T-helper 2 cell treated with Interferon-gamma antibody and Interleukin-4, amounts not matched to agents 100 ng/mL and 5 ng/mL, for 36 hours (primary cell): ENCODE measurements around the gene MAST1. TPM values are rescaled to one million over a fixed set of nuclear protein-coding genes. Genes with fewer than 3 reads are reported as not detected.
"Not testable (repeated sequence)": the region's sequence is repeated elsewhere in the genome, so short reads cannot be mapped to it uniquely, and the experiment has no call there.

Source experiments
- intact Hi-C: fragments of 100-400 bp; cut with micrococcal nuclease; formaldehyde crosslinking; loops from one replicate; pipeline ENCODE4 v1.15.1; 2023
- total RNA-seq: library from RNA; stranded (reverse); gene quantifications from 2 replicates; pipeline ENCODE4 v1.2.3, GENCODE V29; 2022

MAST1 gene
- total RNA-seq, 1 donor from 2014 or later, result 1.0 TPM

GRCh38 chr19:12888006-12888603, 49.8 kb downstream of the MAST1 start:
- intact Hi-C loops, result no loop called here

- intact Hi-C loops, result not testable (repeated sequence)
These were observed 52.0 kb downstream of the MAST1 start for GRCh38 chr19:12890299-12890786.

GRCh38 chr19:12890787-12891552, 52.7 kb downstream of the MAST1 start, which contains the start of gene GCDH:
Gene GCDH, plus strand, starts transcription at chr19:12891160. Its CDS starts 145 bp downstream, at chr19:12891305.
- intact Hi-C loops, result loop anchor here (1.0 kb wide), 2 partner anchors 28 to 47 kb away; partner anchors contain the start of genes CALR and SYCE2

- intact Hi-C loops, result loop anchor here (1.0 kb wide), 2 partner anchors 28 to 47 kb away; partner anchors contain the start of genes CALR and SYCE2
These were observed 53.3 kb downstream of the MAST1 start for GRCh38 chr19:12891553-12892021.

- intact Hi-C loops, result no loop called here
These were observed 55.3 kb downstream of the MAST1 start for GRCh38 chr19:12893582-12893981.

DNA sequence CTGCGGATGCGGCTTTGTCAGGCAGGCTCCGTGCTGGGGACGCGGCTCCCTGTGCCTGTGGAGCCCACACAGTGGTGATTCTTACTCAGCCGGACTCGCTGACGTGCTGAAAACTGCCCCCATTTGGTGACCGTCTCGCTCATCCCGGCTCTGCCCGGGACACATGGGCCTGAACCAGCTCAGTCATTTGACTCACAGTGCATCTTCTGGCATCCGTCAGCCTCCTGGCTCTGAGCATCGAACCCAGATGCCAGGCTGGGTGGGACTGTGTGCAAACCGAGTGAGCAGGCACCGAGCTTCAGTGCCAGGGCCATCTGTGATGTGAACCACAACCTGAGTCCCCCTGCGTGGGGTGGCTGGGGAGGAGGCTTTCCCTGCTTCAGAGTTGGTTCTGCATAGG, 58.1 kb downstream of the MAST1 start:
- intact Hi-C loops, result no loop called here

DNA sequence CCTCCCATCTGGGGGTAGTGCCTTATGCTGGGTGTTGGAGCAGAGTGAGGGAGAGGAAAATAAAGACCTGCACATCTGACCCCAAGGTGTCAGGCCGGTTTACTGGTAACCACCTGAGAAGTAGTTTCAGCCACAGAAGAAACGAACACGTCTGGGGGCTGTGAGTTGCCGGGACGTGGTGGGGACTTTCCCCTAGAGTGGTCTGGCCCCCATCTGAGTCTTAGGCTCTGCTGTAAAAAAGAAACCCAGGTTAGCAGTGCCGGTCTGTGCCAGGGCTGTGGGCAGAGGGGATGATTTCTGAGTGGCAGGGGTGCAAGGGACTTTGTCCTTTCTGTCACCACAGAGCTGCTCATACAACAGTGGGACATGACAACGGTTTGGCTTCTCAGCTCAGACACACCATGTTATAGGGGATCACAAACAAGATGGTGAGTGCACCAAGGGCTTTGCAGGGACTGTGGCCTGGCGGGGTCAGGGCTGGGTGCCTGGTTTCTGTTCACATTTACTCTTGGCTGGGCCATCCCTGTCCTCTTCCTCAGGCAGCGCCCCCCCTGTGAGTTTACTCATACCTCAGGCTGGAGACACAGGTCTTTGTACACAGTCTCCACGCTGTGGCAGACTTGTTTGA, 61.7 kb downstream of the MAST1 start:
- intact Hi-C loops, result no loop called here

DNA sequence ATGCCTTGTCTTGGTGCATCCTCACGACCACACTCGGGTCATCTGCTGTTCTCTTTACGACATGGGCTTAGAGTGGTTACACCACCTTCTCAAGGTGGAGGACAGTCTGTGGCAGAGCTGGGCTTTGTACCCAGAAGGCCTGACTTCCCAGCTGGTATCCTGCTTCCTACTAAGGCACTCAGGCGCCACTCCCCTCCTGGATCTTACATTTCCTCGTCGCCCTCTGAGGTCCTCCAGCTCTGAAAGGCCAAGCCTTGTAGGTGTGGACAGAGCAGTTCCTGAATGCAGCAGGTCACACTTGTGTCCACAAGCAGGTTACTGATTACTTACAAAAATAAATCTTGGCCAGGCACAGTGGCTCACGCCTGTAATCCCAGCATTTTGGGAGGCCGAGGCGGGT, 68.9 kb downstream of the MAST1 start:
- intact Hi-C loops, result no loop called here

- intact Hi-C loops, result no loop called here
These were observed 74.3 kb downstream of the MAST1 start for GRCh38 chr19:12912571-12912970.

GRCh38 chr19:12913011-12913561, 74.8 kb downstream of the MAST1 start:
- intact Hi-C loops, result no loop called here

- intact Hi-C loops, result no loop called here
These were observed 75.8 kb downstream of the MAST1 start for GRCh38 chr19:12913851-12914690.

DNA sequence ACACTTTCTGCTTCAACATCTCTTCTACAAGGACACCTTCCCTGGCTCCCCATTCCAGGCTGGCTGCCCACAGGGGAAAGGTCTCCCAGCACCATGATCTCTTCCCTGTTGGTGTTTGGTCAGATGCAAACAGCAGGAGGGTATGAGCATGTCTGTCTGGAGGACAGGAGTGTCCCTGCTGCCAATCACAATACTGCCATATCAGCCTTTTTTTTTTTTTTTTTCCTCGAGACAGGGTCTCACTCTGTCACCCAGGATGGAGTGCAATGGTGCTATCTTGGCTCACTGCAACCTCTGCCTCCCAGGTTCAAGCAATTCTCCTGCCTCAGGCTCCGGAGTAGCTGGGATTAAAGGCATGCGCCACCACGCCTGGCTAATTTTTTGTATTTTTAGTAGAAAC, 77.5 kb downstream of the MAST1 start:
- intact Hi-C loops, result loop anchor here (5.0 kb wide), 1 partner anchor 34 kb away; the partner anchor contains the start of gene DNASE2

- intact Hi-C loops, result loop anchor here (2.0 to 5.0 kb wide), 2 partner anchors 15 to 36 kb away; partner anchors contain the start of genes DNASE2 and FARSA
These were observed 79.9 kb downstream of the MAST1 start for GRCh38 chr19:12918253-12918652.

- intact Hi-C loops, result no loop called here
These were observed 82.7 kb downstream of the MAST1 start for GRCh38 chr19:12921047-12921446.

DNA sequence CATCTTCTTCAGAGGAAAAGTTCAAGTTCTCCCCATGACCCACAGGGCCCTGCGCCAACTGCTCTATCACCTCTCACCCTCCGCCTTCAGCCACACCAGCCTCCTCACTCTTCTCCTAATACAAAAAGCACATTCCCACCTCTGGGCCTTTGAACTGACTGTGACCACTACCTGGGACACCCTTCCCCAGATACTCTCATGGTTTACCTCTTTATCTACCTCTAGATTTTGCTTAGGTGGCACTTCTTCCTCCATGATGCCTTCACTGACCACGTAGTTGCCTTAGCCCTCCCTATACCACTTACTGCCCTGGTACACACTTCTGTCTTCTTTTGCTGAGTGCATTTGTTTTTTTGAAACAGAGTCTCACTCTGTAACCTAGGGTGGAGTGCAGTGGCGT, 84.6 kb downstream of the MAST1 start:
- intact Hi-C loops, result no loop called here

Other genes starting within 250 kb of the MAST1 start
- gene ZNF490, start 227.7 kb upstream of the MAST1 start, total RNA-seq, result 13.2 TPM in 2 replicates
- 30.6 and 34.4 TPM in 2 replicates for gene ZNF791, start 227.6 kb upstream of the MAST1 start, total RNA-seq
- 120 and 134 TPM in 2 replicates for gene MAN2B1, start 171.8 kb upstream of the MAST1 start, total RNA-seq
- 18.4 and 18.6 TPM in 2 replicates for gene WDR83, start 171.7 kb upstream of the MAST1 start, total RNA-seq
- 94.8 and 101 TPM in 2 replicates for gene DHPS, start 156.6 kb upstream of the MAST1 start, total RNA-seq
- gene GNG14, start 150.5 kb upstream of the MAST1 start, total RNA-seq, result not detected in 2 replicates
- gene FBXW9, start 141.9 kb upstream of the MAST1 start, total RNA-seq, result 6.2 and 6.8 TPM in 2 replicates
- 82.2 and 84.3 TPM in 2 replicates for gene TNPO2, start 114.6 kb upstream of the MAST1 start, total RNA-seq
- gene TRIR, start 103.8 kb upstream of the MAST1 start, total RNA-seq, result 176 and 181 TPM in 2 replicates
- gene GET3, start 101.0 kb upstream of the MAST1 start, total RNA-seq, result 61.5 and 68.5 TPM in 2 replicates
- not detected in 2 replicates for gene BEST2, start 86.7 kb upstream of the MAST1 start, total RNA-seq
- 12.0 and 14.6 TPM in 2 replicates for gene HOOK2, start 63.0 kb upstream of the MAST1 start, total RNA-seq
- 101 and 105 TPM in 2 replicates for gene JUNB, start 47.0 kb upstream of the MAST1 start, total RNA-seq
- gene PRDX2, start 36.7 kb upstream of the MAST1 start, total RNA-seq, result 278 and 282 TPM in 2 replicates
- 26.6 and 29.4 TPM in 2 replicates for gene THSD8, start 36.4 kb upstream of the MAST1 start, total RNA-seq
- gene RNASEH2A, start 31.9 kb upstream of the MAST1 start, total RNA-seq, result 33.9 and 35.1 TPM in 2 replicates
- not detected in 2 replicates for gene RTBDN, start 3.9 kb upstream of the MAST1 start, total RNA-seq
- gene DNASE2, start 42.9 kb downstream of the MAST1 start, total RNA-seq, result 22.6 and 22.7 TPM in 2 replicates
- gene KLF1, start 48.7 kb downstream of the MAST1 start, total RNA-seq, result 0.11 and 0.32 TPM in 2 replicates
- 40.9 and 43.2 TPM in 2 replicates for gene GCDH, start 52.6 kb downstream of the MAST1 start, total RNA-seq
- gene SYCE2, start 80.8 kb downstream of the MAST1 start, total RNA-seq, result 2.5 and 3.8 TPM in 2 replicates
- gene FARSA, start 95.2 kb downstream of the MAST1 start, total RNA-seq, result 100 TPM in 2 replicates
- 1,104 and 1,112 TPM in 2 replicates for gene CALR, start 100.1 kb downstream of the MAST1 start, total RNA-seq
- 115 and 119 TPM in 2 replicates for gene RAD23A, start 107.3 kb downstream of the MAST1 start, total RNA-seq
- 17.6 and 19.6 TPM in 2 replicates for gene GADD45GIP1, start 118.7 kb downstream of the MAST1 start, total RNA-seq
- gene DAND5, start 131.1 kb downstream of the MAST1 start, total RNA-seq, result not detected in 2 replicates
- gene NFIX, start 157.0 kb downstream of the MAST1 start, total RNA-seq, result 0.91 and 1.3 TPM in 2 replicates